Panc1 (cell line): ENCODE results near the gene PRKAG2. TPM values are rescaled to one million over a fixed set of nuclear protein-coding genes. Genes with fewer than 3 reads are reported as not detected.

ENCODE experiments used
- ATAC-seq: fragments of 200-7000 bp; cut with Tn5 transposase; 2 replicates; pipeline ENCODE4 v1.9.1; 2020; ENCODE audit warnings: mild to moderate bottlenecking, moderate library complexity
- BruUV-seq: library from RNA; stranded (reverse); fragments of 400-500 nt; replicated peaks from 2 replicates; lab custom pipeline; 2021; lab: Mats Ljungman, UMichigan
- CTCF ChIA-PET: fragments of 300-600 bp; sonication (Branson Sonifier 250); formaldehyde crosslinking; loops from one replicate; lab custom pipeline; 2022; ENCODE audit warnings: antibody characterized with exemption; lab: Charles Lee
- POLR2A ChIA-PET: fragments of 300-600 bp; sonication (Branson Sonifier 250); formaldehyde crosslinking; loops from one replicate; lab custom pipeline; 2022; ENCODE audit warnings: antibody characterized with exemption; lab: Charles Lee
- DNase-seq: peaks from one replicate; pipeline ENCODE4 v3.0.0-alpha.2; 2010; ENCODE audit warnings: low read depth, low spot score
- H3K27ac ChIP-seq: 2 replicates; pipeline ENCODE4 v1.5.1; 2011; ENCODE audit warnings: mild to moderate bottlenecking, low read length, inconsistent platforms
- H3K27me3 ChIP-seq: fragments of 200-500 bp; sonication (Bioruptor generic); 2 replicates; pipeline ENCODE4 v1.6.0; 2014; ENCODE audit warnings: low read length, inconsistent platforms; ENCODE audit not compliant: control insufficient read depth, insufficient read depth
- H3K36me3 ChIP-seq: fragments of 200-500 bp; sonication (Bioruptor generic); 2 replicates; pipeline ENCODE4 v1.5.1; 2014; ENCODE audit warnings: inconsistent platforms, mild to moderate bottlenecking, low read length, moderate library complexity; ENCODE audit not compliant: control insufficient read depth, insufficient read depth
- H3K4me1 ChIP-seq: 2 replicates; pipeline ENCODE4 v1.5.1; 2011; ENCODE audit warnings: inconsistent platforms, mild to moderate bottlenecking, low read length, moderate library complexity; ENCODE audit not compliant: control insufficient read depth, insufficient read depth
- H3K4me3 ChIP-seq, 2 experiments: 2 replicates each; pipeline ENCODE4 v1.5.1; 2011 to 2012; ENCODE audit warnings: low read depth in 2 of 2, low read length in 2 of 2, mild to moderate bottlenecking in 2 of 2, inconsistent platforms in 1 of 2, moderate library complexity in 1 of 2
- H3K9me3 ChIP-seq: fragments of 200-500 bp; sonication (Bioruptor generic); 2 replicates; pipeline ENCODE4 v1.5.1; 2014; ENCODE audit warnings: low read depth, mild to moderate bottlenecking, inconsistent platforms, low read length, moderate library complexity; ENCODE audit not compliant: control insufficient read depth, insufficient read depth
- POLR2AphosphoS5 ChIP-seq: IDR thresholded peaks from 2 replicates; pipeline ENCODE4 v1.6.1; 2012; ENCODE audit warnings: mild to moderate bottlenecking, low read depth, low read length, moderate library complexity
- SIN3A ChIP-seq: IDR thresholded peaks from 2 replicates; pipeline ENCODE4 v1.6.1; 2012; ENCODE audit warnings: low read depth, mild to moderate bottlenecking, low read length, moderate library complexity, borderline replicate concordance; ENCODE audit not compliant: insufficient read depth
- TCF7L2 ChIP-seq: IDR thresholded peaks from 2 replicates; pipeline ENCODE4 v1.6.1; 2011; ENCODE audit warnings: mild to moderate bottlenecking, low read depth, low read length, inconsistent platforms
- in situ Hi-C: cut with HindIII; loops from 2 replicates; pipeline ENCODE4 v1.10.0; 2016; ENCODE audit warnings: low sequenced_read_pairs, low pct_unique_long_range_greater_than_20kb
- intact Hi-C: fragments of 100-400 bp; cut with micrococcal nuclease; formaldehyde crosslinking; loops from one replicate; pipeline ENCODE4 v1.10.0; 2022; ENCODE audit not compliant: unreplicated experiment
- total RNA-seq: library from RNA; stranded (reverse); gene quantifications from one replicate; pipeline ENCODE4 v1.2.1, GENCODE V29; 2021; ENCODE audit not compliant: unreplicated experiment
- TF ChIP-seq, protein P1 (sequence below): fragments of 450-650 bp; IDR thresholded peaks from 2 replicates; pipeline ENCODE4 v1.5.1; 2017; ENCODE audit warnings: mild to moderate bottlenecking
- TF ChIP-seq, protein P2 (sequence below), 2 experiments: IDR thresholded peaks; 2 replicates each; pipeline ENCODE4 v1.6.1; 2011 to 2012; ENCODE audit warnings: low read depth in 2 of 2, control low read depth in 1 of 2, low read length in 1 of 2, mild to moderate bottlenecking in 1 of 2, moderate library complexity in 1 of 2; ENCODE audit not compliant: insufficient read depth in 1 of 2

PRKAG2 gene
- total RNA-seq, 1 experiment from 2014 or later, result 71.6 TPM

DNA sequence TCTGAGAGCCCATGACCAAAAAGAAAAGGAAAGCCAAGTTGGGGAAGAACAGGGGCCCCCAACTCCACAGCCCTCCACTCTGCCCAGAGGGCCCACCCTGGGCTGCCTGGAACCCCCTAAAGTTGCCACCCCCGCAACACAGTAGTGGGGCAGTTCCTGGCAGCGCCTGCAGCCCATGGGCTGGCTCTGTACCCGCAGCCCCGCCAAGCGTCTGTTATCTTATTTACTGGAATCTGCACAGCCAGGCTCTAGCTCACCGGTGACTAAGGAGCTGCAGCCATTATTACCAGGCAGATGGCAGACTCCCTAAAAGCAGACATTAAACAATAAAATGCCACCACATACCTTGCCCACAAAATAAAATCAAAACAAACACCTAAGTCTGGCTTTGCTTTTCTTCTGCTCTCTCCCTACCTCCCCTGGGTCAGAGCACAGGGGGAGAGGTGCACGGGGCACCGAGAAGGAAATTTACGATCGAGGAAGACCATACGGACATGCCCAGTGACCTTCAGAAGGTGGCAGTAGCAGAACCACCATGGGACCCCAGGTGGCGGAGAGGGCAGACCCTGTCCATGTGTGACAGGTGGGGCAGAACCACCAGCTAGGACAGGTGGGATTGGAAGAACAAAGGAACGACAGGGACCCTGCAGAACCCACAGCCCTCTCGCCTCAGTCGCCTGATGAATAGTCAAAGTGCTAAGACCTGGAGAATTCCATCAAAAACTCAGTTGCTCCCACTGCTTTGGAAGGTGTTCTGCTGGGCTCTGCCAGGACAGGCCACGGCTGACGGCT is 66.3 kb downstream of the PRKAG2 start:
- H3K27ac ChIP-seq, result no peak overlapping the region
- DNase-seq, result no peak
- H3K4me3 ChIP-seq, result no peak overlapping the region
- no peaks in the 10 kb centered on the region for H3K9me3 ChIP-seq
- no TSS peak for BruUV-seq
- no peaks in the 10 kb centered on the region for H3K4me1 ChIP-seq
- TF ChIP-seq, protein P1, sequence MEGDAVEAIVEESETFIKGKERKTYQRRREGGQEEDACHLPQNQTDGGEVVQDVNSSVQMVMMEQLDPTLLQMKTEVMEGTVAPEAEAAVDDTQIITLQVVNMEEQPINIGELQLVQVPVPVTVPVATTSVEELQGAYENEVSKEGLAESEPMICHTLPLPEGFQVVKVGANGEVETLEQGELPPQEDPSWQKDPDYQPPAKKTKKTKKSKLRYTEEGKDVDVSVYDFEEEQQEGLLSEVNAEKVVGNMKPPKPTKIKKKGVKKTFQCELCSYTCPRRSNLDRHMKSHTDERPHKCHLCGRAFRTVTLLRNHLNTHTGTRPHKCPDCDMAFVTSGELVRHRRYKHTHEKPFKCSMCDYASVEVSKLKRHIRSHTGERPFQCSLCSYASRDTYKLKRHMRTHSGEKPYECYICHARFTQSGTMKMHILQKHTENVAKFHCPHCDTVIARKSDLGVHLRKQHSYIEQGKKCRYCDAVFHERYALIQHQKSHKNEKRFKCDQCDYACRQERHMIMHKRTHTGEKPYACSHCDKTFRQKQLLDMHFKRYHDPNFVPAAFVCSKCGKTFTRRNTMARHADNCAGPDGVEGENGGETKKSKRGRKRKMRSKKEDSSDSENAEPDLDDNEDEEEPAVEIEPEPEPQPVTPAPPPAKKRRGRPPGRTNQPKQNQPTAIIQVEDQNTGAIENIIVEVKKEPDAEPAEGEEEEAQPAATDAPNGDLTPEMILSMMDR, result no peak
- TF ChIP-seq TCF7L2 (no peak), POLR2AphosphoS5 (no peak), SIN3A (no peak)
- TF ChIP-seq, protein P2, sequence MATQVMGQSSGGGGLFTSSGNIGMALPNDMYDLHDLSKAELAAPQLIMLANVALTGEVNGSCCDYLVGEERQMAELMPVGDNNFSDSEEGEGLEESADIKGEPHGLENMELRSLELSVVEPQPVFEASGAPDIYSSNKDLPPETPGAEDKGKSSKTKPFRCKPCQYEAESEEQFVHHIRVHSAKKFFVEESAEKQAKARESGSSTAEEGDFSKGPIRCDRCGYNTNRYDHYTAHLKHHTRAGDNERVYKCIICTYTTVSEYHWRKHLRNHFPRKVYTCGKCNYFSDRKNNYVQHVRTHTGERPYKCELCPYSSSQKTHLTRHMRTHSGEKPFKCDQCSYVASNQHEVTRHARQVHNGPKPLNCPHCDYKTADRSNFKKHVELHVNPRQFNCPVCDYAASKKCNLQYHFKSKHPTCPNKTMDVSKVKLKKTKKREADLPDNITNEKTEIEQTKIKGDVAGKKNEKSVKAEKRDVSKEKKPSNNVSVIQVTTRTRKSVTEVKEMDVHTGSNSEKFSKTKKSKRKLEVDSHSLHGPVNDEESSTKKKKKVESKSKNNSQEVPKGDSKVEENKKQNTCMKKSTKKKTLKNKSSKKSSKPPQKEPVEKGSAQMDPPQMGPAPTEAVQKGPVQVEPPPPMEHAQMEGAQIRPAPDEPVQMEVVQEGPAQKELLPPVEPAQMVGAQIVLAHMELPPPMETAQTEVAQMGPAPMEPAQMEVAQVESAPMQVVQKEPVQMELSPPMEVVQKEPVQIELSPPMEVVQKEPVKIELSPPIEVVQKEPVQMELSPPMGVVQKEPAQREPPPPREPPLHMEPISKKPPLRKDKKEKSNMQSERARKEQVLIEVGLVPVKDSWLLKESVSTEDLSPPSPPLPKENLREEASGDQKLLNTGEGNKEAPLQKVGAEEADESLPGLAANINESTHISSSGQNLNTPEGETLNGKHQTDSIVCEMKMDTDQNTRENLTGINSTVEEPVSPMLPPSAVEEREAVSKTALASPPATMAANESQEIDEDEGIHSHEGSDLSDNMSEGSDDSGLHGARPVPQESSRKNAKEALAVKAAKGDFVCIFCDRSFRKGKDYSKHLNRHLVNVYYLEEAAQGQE (IDR thresholded peaks at IDR 0.05; ENCODE audit: insufficient read depth in 1 of 2, low read depth in 2 of 2, low read length in 1 of 2), result no peak
- intact Hi-C loops, result no loop called here
- POLR2A ChIA-PET, result no interaction called here
- H3K36me3 ChIP-seq, result no peaks in the 10 kb centered on the region
- CTCF ChIA-PET, result interaction anchor here (0.6 kb wide), 1 partner anchor 27 kb away, joined by 3 read pairs; no protein-coding TSS in a partner anchor
- H3K27me3 ChIP-seq, result no peaks in the 10 kb centered on the region
- ATAC-seq, result no peak
- in situ Hi-C loops, result no loop called here

DNA sequence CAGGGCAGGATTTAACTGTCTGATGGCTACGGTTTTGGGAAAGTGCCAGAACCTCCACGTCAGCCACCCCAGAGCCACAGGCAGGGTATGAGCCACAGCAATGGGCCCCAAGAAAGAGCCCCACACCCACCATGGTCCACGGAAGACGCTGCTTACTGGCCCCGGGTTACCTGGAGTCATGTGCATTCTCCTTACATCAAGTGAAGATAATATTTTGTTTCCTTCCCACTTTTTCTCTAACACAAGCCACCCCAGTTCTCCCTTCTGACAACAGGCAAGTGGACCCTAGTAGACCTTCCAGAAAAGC is 67.1 kb downstream of the PRKAG2 start:
- CTCF ChIA-PET, result no interaction called here
- Histone ChIP-seq H3K36me3 (no peaks in the 10 kb centered on the region), H3K27me3 (no peaks in the 10 kb centered on the region), H3K4me1 (no peaks in the 10 kb centered on the region), H3K27ac (no peak overlapping the region), H3K9me3 (no peaks in the 10 kb centered on the region), H3K4me3 (no peak overlapping the region)
- in situ Hi-C loops (no loop called here), intact Hi-C loops (no loop called here)
- POLR2A ChIA-PET, result no interaction called here
- TF ChIP-seq, protein P1, result no peak
- no peak for DNase-seq
- BruUV-seq, result no TSS peak
- no peak for ATAC-seq
